Astrocyte (in vitro differentiated cells and primary cell): ENCODE results near the gene PARD3B. TPM values are rescaled to one million over a fixed set of nuclear protein-coding genes. Genes with fewer than 3 reads are reported as not detected.

Experiments
- DNase-seq: peaks from one replicate; pipeline ENCODE4 v3.0.0-alpha.2; 2010; ENCODE audit warnings: low read depth
- FAIRE-seq: peaks from 2 replicates; lab custom pipeline; 2011; peaks lifted over from hg19 to GRCh38; lab: Jason Lieb, UNC
- H2AFZ ChIP-seq: 2 replicates; pipeline ENCODE4 v1.6.0; 2012; ENCODE audit warnings: low read depth, low read length, inconsistent platforms
- H3K27ac ChIP-seq: 2 replicates; pipeline ENCODE4 v1.5.1; 2011; ENCODE audit warnings: low read depth, low read length, inconsistent platforms
- H3K27me3 ChIP-seq: 2 replicates; pipeline ENCODE4 v1.6.0; 2011; ENCODE audit warnings: low read length, inconsistent platforms; ENCODE audit not compliant: insufficient read depth
- H3K36me3 ChIP-seq: 2 replicates; pipeline ENCODE4 v1.5.1; 2011; ENCODE audit warnings: low read length, inconsistent platforms; ENCODE audit not compliant: insufficient read depth
- H3K4me1 ChIP-seq: 2 replicates; pipeline ENCODE4 v1.5.1; 2011; ENCODE audit warnings: low read length, inconsistent platforms; ENCODE audit not compliant: insufficient read depth
- H3K4me2 ChIP-seq: 2 replicates; pipeline ENCODE4 v1.6.0; 2012; ENCODE audit warnings: low read length, inconsistent platforms
- H3K4me3 ChIP-seq: 2 replicates; pipeline ENCODE4 v1.5.1; 2011; ENCODE audit warnings: low read depth, mild to moderate bottlenecking, low read length, inconsistent platforms; ENCODE audit not compliant: insufficient read depth
- H3K79me2 ChIP-seq: 2 replicates; pipeline ENCODE4 v1.6.0; 2012; ENCODE audit warnings: mild to moderate bottlenecking, low read length, inconsistent platforms; ENCODE audit not compliant: insufficient read depth
- H3K9ac ChIP-seq: 2 replicates; pipeline ENCODE4 v1.6.0; 2012; ENCODE audit warnings: mild to moderate bottlenecking, low read length, inconsistent platforms
- H3K9me3 ChIP-seq: 2 replicates; pipeline ENCODE4 v1.5.1; 2012; ENCODE audit warnings: low read depth, mild to moderate bottlenecking, low read length, inconsistent platforms; ENCODE audit not compliant: insufficient read depth
- H4K20me1 ChIP-seq: 2 replicates; pipeline ENCODE4 v1.6.0; 2012; ENCODE audit warnings: low read length, inconsistent platforms; ENCODE audit not compliant: insufficient read depth
- H3K27ac Mint-ChIP-seq: one replicate; pipeline ENCODE4 v1.8.0; 2021; ENCODE audit warnings: mild to moderate bottlenecking, mixed read lengths; ENCODE audit not compliant: unreplicated experiment
- H3K27me3 Mint-ChIP-seq: one replicate; pipeline ENCODE4 v1.8.0; 2021; ENCODE audit warnings: low read depth, mixed read lengths; ENCODE audit not compliant: unreplicated experiment
- H3K36me3 Mint-ChIP-seq: one replicate; pipeline ENCODE4 v1.8.0; 2021; ENCODE audit warnings: low read depth, mixed read lengths; ENCODE audit not compliant: unreplicated experiment
- H3K4me1 Mint-ChIP-seq: one replicate; pipeline ENCODE4 v1.8.0; 2021; ENCODE audit warnings: low read depth, mixed read lengths; ENCODE audit not compliant: unreplicated experiment
- H3K4me3 Mint-ChIP-seq: one replicate; pipeline ENCODE4 v1.8.0; 2021; ENCODE audit warnings: mild to moderate bottlenecking, moderate library complexity, mixed read lengths; ENCODE audit not compliant: unreplicated experiment
- H3K9me3 Mint-ChIP-seq: one replicate; pipeline ENCODE4 v1.8.0; 2021; ENCODE audit warnings: mild to moderate bottlenecking, mixed read lengths; ENCODE audit not compliant: unreplicated experiment
- CTCF ChIP-seq: IDR thresholded peaks from 2 replicates; pipeline ENCODE4 v1.5.1; 2011; ENCODE audit warnings: low read depth, mild to moderate bottlenecking, inconsistent platforms, low read length, moderate library complexity; ENCODE audit not compliant: insufficient read depth
- EZH2 ChIP-seq: IDR thresholded peaks from 2 replicates; pipeline ENCODE4 v1.6.1; 2012; ENCODE audit warnings: mild to moderate bottlenecking, low read length, inconsistent platforms; ENCODE audit not compliant: insufficient read depth
- total RNA-seq: library from RNA; stranded (reverse); gene quantifications from 2 replicates; pipeline ENCODE4 v1.2.1, GENCODE V29; 2021

PARD3B gene
- total RNA-seq, 1 donor from 2014 or later: 6.5 TPM

- Histone ChIP-seq H3K4me1 (no peaks in the 10 kb centered on the region), H3K36me3 (no peaks in the 10 kb centered on the region), H3K27me3 (no peaks in the 10 kb centered on the region), H3K27ac (no peak overlapping the region), H3K79me2 (no peaks in the 10 kb centered on the region), H3K9me3 (no peaks in the 10 kb centered on the region), H3K9ac (no peak overlapping the region), H3K4me2 (no peak overlapping the region), H2AFZ (no peak overlapping the region), H4K20me1 (no peaks in the 10 kb centered on the region), H3K4me3 (no peak overlapping the region)
- TF ChIP-seq CTCF (no peak), EZH2 (no peak)
- H3K9me3 Mint-ChIP-seq: no peaks in the 10 kb centered on the region
- no peaks in the 10 kb centered on the region for H3K4me1 Mint-ChIP-seq
- no peaks in the 10 kb centered on the region for H3K36me3 Mint-ChIP-seq
- H3K27me3 Mint-ChIP-seq: no peaks in the 10 kb centered on the region
- no peak overlapping the region for H3K27ac Mint-ChIP-seq
- DNase-seq (no peak), FAIRE-seq (no peak)
- H3K4me3 Mint-ChIP-seq: no peak overlapping the region
Measured at GRCh38 chr2:204877691-204878090, 332.4 kb downstream of the PARD3B start.

- no peak for DNase-seq
- Mint-ChIP-seq H3K4me1 (no peaks in the 10 kb centered on the region), H3K4me3 (no peak overlapping the region), H3K36me3 (no peaks in the 10 kb centered on the region), H3K27me3 (no peaks in the 10 kb centered on the region), H3K27ac (no peak overlapping the region), H3K9me3 (no peaks in the 10 kb centered on the region)
- Histone ChIP-seq H3K27ac (no peak overlapping the region), H3K9ac (no peak overlapping the region), H3K4me1 (no peaks in the 10 kb centered on the region), H3K4me3 (no peak overlapping the region), H2AFZ (no peak overlapping the region), H3K36me3 (no peaks in the 10 kb centered on the region), H3K4me2 (no peak overlapping the region), H3K27me3 (no peaks in the 10 kb centered on the region), H3K79me2 (no peaks in the 10 kb centered on the region), H4K20me1 (no peaks in the 10 kb centered on the region), H3K9me3 (no peaks in the 10 kb centered on the region)
- no peak for FAIRE-seq
- no peak for TF ChIP-seq CTCF
- TF ChIP-seq EZH2: no peak
Measured at GRCh38 chr2:204880928-204881327, 335.7 kb downstream of the PARD3B start.

- no peaks in the 10 kb centered on the region for H3K27me3 Mint-ChIP-seq
- H4K20me1 ChIP-seq: no peaks in the 10 kb centered on the region
- H3K9ac ChIP-seq: no peak overlapping the region
- no peak overlapping the region for H3K4me2 ChIP-seq
- H3K4me1 Mint-ChIP-seq: no peaks in the 10 kb centered on the region
- H3K79me2 ChIP-seq: no peaks in the 10 kb centered on the region
- H3K4me3 Mint-ChIP-seq: no peak overlapping the region
- DNase-seq (no peak), FAIRE-seq (no peak)
- no peaks in the 10 kb centered on the region for H3K4me1 ChIP-seq
- H3K9me3 ChIP-seq: no peaks in the 10 kb centered on the region
- H3K36me3 Mint-ChIP-seq: no peaks in the 10 kb centered on the region
- no peak overlapping the region for H3K27ac ChIP-seq
- no peak overlapping the region for H3K27ac Mint-ChIP-seq
- no peaks in the 10 kb centered on the region for H3K9me3 Mint-ChIP-seq
- H3K27me3 ChIP-seq: no peaks in the 10 kb centered on the region
- no peak overlapping the region for H2AFZ ChIP-seq
- H3K4me3 ChIP-seq: no peak overlapping the region
- no peak for TF ChIP-seq EZH2
- no peak for TF ChIP-seq CTCF
- no peaks in the 10 kb centered on the region for H3K36me3 ChIP-seq
Measured at GRCh38 chr2:204881655-204882054, 336.4 kb downstream of the PARD3B start.
